Prostate gland (tissue), 2 donors: Measurements from ENCODE around the gene GPRC5D.

Source experiments
- CTCF ChIP-seq, 4 experiments: fragments of 200-600 bp in 2 of 4; fragments of 450-650 bp in 2 of 4; sonication (generic) in 2 of 4; IDR thresholded peaks; 1 replicate in 3 of 4; 2 replicates in 1 of 4; pipeline ENCODE4 v1.5.1; 2016 to 2019; ENCODE audit warnings: antibody characterized with exemption in 4 of 4, mild to moderate bottlenecking in 2 of 4, moderate library complexity in 2 of 4
- POLR2A ChIP-seq: fragments of 450-650 bp; IDR thresholded peaks from one replicate; pipeline ENCODE4 v1.6.1; 2016; ENCODE audit warnings: antibody characterized with exemption, mild to moderate bottlenecking

- TF ChIP-seq CTCF (IDR thresholded peaks at IDR 0.05), result no peak
- TF ChIP-seq POLR2A, result no peak
Measured at GRCh38 chr12:12902036-12902435, 49.9 kb downstream of the GPRC5D start.
